GM12872 (cell line): ENCODE results near the gene LIF.

Experiments
- CTCF ChIP-seq: IDR thresholded peaks from 3 replicates; pipeline ENCODE4 v1.5.1; 2011; ENCODE audit warnings: low read depth, mild to moderate bottlenecking, low read length, moderate library complexity; ENCODE audit not compliant: insufficient read depth

Gene LIF

GRCh38 chr22:30232716-30233218, 13.8 kb downstream of the LIF start:
- TF ChIP-seq CTCF, result no peak

- TF ChIP-seq CTCF, result no peak
Observed at GRCh38 chr22:30230787-30231461, 15.6 kb downstream of the LIF start.

GRCh38 chr22:30230330-30230729, 16.2 kb downstream of the LIF start:
- TF ChIP-seq CTCF, result no peak

- no peak for TF ChIP-seq CTCF
Observed at GRCh38 chr22:30228509-30229359, 17.8 kb downstream of the LIF start.

- no peak for TF ChIP-seq CTCF
Observed at GRCh38 chr22:30227438-30228228, 18.9 kb downstream of the LIF start.

- no peak for TF ChIP-seq CTCF
Observed at GRCh38 chr22:30226192-30226832, 20.2 kb downstream of the LIF start.
